Progenitor cell of endocrine pancreas (in vitro differentiated cells): ENCODE results near the gene RASAL1. TPM values are rescaled to one million over a fixed set of nuclear protein-coding genes. Genes with fewer than 3 reads are reported as not detected.
"Not testable (repeated sequence)": the region's sequence is repeated elsewhere in the genome, so short reads cannot be mapped to it uniquely, and the experiment has no call there.

Experiments
- DNase-seq: peaks from one replicate; pipeline ENCODE4 v3.0.0; 2021; ENCODE audit warnings: low spot score; ENCODE audit not compliant: unreplicated experiment
- H3K27ac Mint-ChIP-seq: 2 replicates; pipeline ENCODE4 v1.8.0; 2021; ENCODE audit warnings: mild to moderate bottlenecking, moderate library complexity, mixed read lengths
- H3K27me3 Mint-ChIP-seq: 2 replicates; pipeline ENCODE4 v1.8.0; 2021; ENCODE audit warnings: mixed read lengths
- H3K36me3 Mint-ChIP-seq: 2 replicates; pipeline ENCODE4 v1.8.0; 2022; ENCODE audit warnings: mixed read lengths; ENCODE audit not compliant: insufficient read depth
- H3K4me1 Mint-ChIP-seq: 2 replicates; pipeline ENCODE4 v1.8.0; 2021; ENCODE audit warnings: low read depth, mixed read lengths
- H3K4me3 Mint-ChIP-seq: 2 replicates; pipeline ENCODE4 v1.8.0; 2021; ENCODE audit warnings: low read depth, mild to moderate bottlenecking, moderate library complexity, mixed read lengths
- H3K9me3 Mint-ChIP-seq: 2 replicates; pipeline ENCODE4 v1.8.0; 2021; ENCODE audit warnings: low read depth, mixed read lengths
- CTCF ChIP-seq: fragments of 200-600 bp; sonication (generic); IDR thresholded peaks from one replicate; pipeline ENCODE4 v1.5.0; 2021; ENCODE audit warnings: antibody characterized with exemption, mild to moderate bottlenecking; ENCODE audit not compliant: unreplicated experiment
- total RNA-seq: library from RNA; stranded (reverse); gene quantifications from 2 replicates; pipeline ENCODE4 v1.2.1, GENCODE V29; 2021

Gene RASAL1
- total RNA-seq, 1 donor from 2014 or later, result 0.46 TPM

GRCh38 chr12:113142886-113143332 lies 7.3 kb upstream of the RASAL1 start:
- Mint-ChIP-seq H3K9me3 (peaks cover 5% of the 10 kb centered on the region), H3K4me1 (no peaks in the 10 kb centered on the region), H3K36me3 (no peaks in the 10 kb centered on the region)

GRCh38 chr12:113142173-113142885 lies 6.8 kb upstream of the RASAL1 start:
- Mint-ChIP-seq H3K27ac (no peak overlapping the region), H3K36me3 (no peaks in the 10 kb centered on the region), H3K4me3 (no peak overlapping the region), H3K27me3 (peaks cover 10% of the 10 kb centered on the region), H3K9me3 (peaks cover 3% of the 10 kb centered on the region), H3K4me1 (no peaks in the 10 kb centered on the region)
- no peak for TF ChIP-seq CTCF
- DNase-seq, result no peak

More at GRCh38 chr12:113142886-113143332, 7.3 kb upstream of the RASAL1 start:
- H3K27ac Mint-ChIP-seq, result no peak overlapping the region
- TF ChIP-seq CTCF, result no peak
- DNase-seq, result no peak
- peaks cover 11% of the 10 kb centered on the region for H3K27me3 Mint-ChIP-seq
- H3K4me3 Mint-ChIP-seq, result no peak overlapping the region

- not testable (repeated sequence) for H3K36me3 Mint-ChIP-seq, DNase-seq, H3K9me3 Mint-ChIP-seq, H3K4me3 Mint-ChIP-seq, H3K27ac Mint-ChIP-seq, H3K4me1 Mint-ChIP-seq
- H3K27me3 Mint-ChIP-seq, result peaks cover 13% of the 10 kb centered on the region
These were observed 6.2 kb upstream of the RASAL1 start for GRCh38 chr12:113141716-113142115.

GRCh38 chr12:113140706-113141105 lies 5.1 kb upstream of the RASAL1 start:
- no peaks in the 10 kb centered on the region for H3K9me3 Mint-ChIP-seq
- H3K27ac Mint-ChIP-seq, result no peak overlapping the region
- H3K36me3 Mint-ChIP-seq, result no peaks in the 10 kb centered on the region
- peaks cover 3% of the 10 kb centered on the region for H3K4me1 Mint-ChIP-seq
- TF ChIP-seq CTCF, result no peak
- H3K4me3 Mint-ChIP-seq, result no peak overlapping the region
- peaks cover 23% of the 10 kb centered on the region for H3K27me3 Mint-ChIP-seq
- DNase-seq, result no peak

GRCh38 chr12:113138826-113139225 lies 3.3 kb upstream of the RASAL1 start:
- no peak overlapping the region for H3K27ac Mint-ChIP-seq
- no peak for TF ChIP-seq CTCF
- DNase-seq, result no peak
- H3K9me3 Mint-ChIP-seq, result no peaks in the 10 kb centered on the region
- peaks cover 5% of the 10 kb centered on the region for H3K4me1 Mint-ChIP-seq
- peaks cover 33% of the 10 kb centered on the region for H3K27me3 Mint-ChIP-seq
- no peak overlapping the region for H3K4me3 Mint-ChIP-seq
- no peaks in the 10 kb centered on the region for H3K36me3 Mint-ChIP-seq
